B cell (primary cell): Measurements from ENCODE around the gene NUDT19. TPM values are rescaled to one million over a fixed set of nuclear protein-coding genes. Genes with fewer than 3 reads are reported as not detected.
"Not testable (repeated sequence)": the region's sequence is repeated elsewhere in the genome, so short reads cannot be mapped to it uniquely, and the experiment has no call there.

Experiments used
- ATAC-seq: fragments of 200-7000 bp; cut with Tn5 transposase; one replicate; pipeline ENCODE4 v1.10.0; 2021; ENCODE audit warnings: low read depth, mild to moderate bottlenecking, moderate number of reproducible peaks, moderate library complexity
- CTCF ChIA-PET: fragments of 350-600 bp; sonication (Branson Sonifier 250); formaldehyde crosslinking; loops from one replicate; lab custom pipeline; 2021; ENCODE audit warnings: antibody characterized with exemption, inconsistent platforms; lab: Charles Lee
- POLR2A ChIA-PET: fragments of 350-600 bp; sonication (Branson Sonifier 250); formaldehyde crosslinking; loops from one replicate; lab custom pipeline; 2021; ENCODE audit warnings: antibody characterized with exemption; lab: Charles Lee
- DNase-seq: peaks from one replicate; pipeline ENCODE4 v3.0.0; 2013
- H2AFZ ChIP-seq: 2 replicates; pipeline ENCODE4 v1.6.1; 2012; ENCODE audit warnings: mild to moderate bottlenecking, low read depth, low read length; ENCODE audit not compliant: insufficient read depth, poor library complexity, severe bottlenecking
- H3K27ac ChIP-seq, 2 donors: 1 replicate in 1 of 2; 2 replicates in 1 of 2; pipeline ENCODE4 v1.5.1; 2012 to 2013; ENCODE audit warnings: low read length in 2 of 2, mild to moderate bottlenecking in 2 of 2, moderate library complexity in 1 of 2
- H3K27me3 ChIP-seq, 4 experiments: fragments of 200-600 bp in 1 of 4; sonication (generic) in 1 of 4; replicated peaks in 1 of 4; 1 replicate in 2 of 4; 2 replicates in 2 of 4; pipeline versions ENCODE4 v1.6.1 to v1.7.0; 2013 to 2016; ENCODE audit warnings: low read length in 3 of 4, mild to moderate bottlenecking in 2 of 4, mixed read lengths in 1 of 4, moderate library complexity in 1 of 4; ENCODE audit not compliant: insufficient read depth in 4 of 4, control insufficient read depth in 3 of 4; ENCODE audit errors: control extremely low read depth in 1 of 4
- H3K36me3 ChIP-seq, 2 experiments: replicated peaks in 1 of 2; 1 replicate in 1 of 2; 2 replicates in 1 of 2; pipeline versions ENCODE4 v1.6.1 to v1.7.1; 2013; ENCODE audit warnings: low read length in 1 of 2; ENCODE audit not compliant: insufficient read depth in 2 of 2, control insufficient read depth in 1 of 2; ENCODE audit errors: control extremely low read depth in 1 of 2, extremely low read depth in 1 of 2
- H3K4me1 ChIP-seq, 2 donors: fragments of 200-600 bp in 1 of 2; sonication (generic) in 1 of 2; 1 replicate in 1 of 2; 2 replicates in 1 of 2; pipeline versions ENCODE4 v1.5.1 to v1.6.1; 2013 to 2017; ENCODE audit warnings: low read length in 2 of 2; ENCODE audit not compliant: control insufficient read depth in 2 of 2, insufficient read depth in 2 of 2
- H3K4me2 ChIP-seq: replicated peaks from 2 replicates; pipeline ENCODE3; 2012; ENCODE audit warnings: mild to moderate bottlenecking, low read depth, low read length; ENCODE audit not compliant: poor library complexity, severe bottlenecking
- H3K4me3 ChIP-seq, 5 experiments: fragments of 200-600 bp in 1 of 5; sonication (generic) in 1 of 5; 1 replicate in 3 of 5; 2 replicates in 2 of 5; pipeline versions ENCODE4 v1.5.1 to v1.7.0; 2011 to 2016; ENCODE audit warnings: low read length in 4 of 5, mild to moderate bottlenecking in 4 of 5, low read depth in 2 of 5, control low read depth in 1 of 5, moderate library complexity in 1 of 5; ENCODE audit not compliant: insufficient read depth in 1 of 5; ENCODE audit errors: control extremely low read depth in 1 of 5, extremely low read depth in 1 of 5
- H3K79me2 ChIP-seq: fragments of 200-600 bp; sonication (generic); one replicate; pipeline ENCODE4 v1.6.0; 2016; ENCODE audit warnings: low read length; ENCODE audit not compliant: control insufficient read depth, insufficient read depth
- H3K9ac ChIP-seq: fragments of 200-600 bp; sonication (generic); 2 replicates; pipeline ENCODE4 v1.6.1; 2017; ENCODE audit warnings: mild to moderate bottlenecking, low read length, moderate library complexity
- H3K9me3 ChIP-seq, 3 donors: one replicate each; pipeline versions ENCODE4 v1.6.1 to v1.7.1; 2013; ENCODE audit warnings: low read length in 2 of 3; ENCODE audit not compliant: control insufficient read depth in 2 of 3, insufficient read depth in 1 of 3; ENCODE audit errors: control extremely low read depth in 1 of 3
- H4K20me1 ChIP-seq: 2 replicates; pipeline ENCODE4 v1.6.0; 2012; ENCODE audit warnings: mild to moderate bottlenecking, low read length; ENCODE audit not compliant: insufficient read depth, control insufficient read depth, poor library complexity, severe bottlenecking
- H3K27ac Mint-ChIP-seq: one replicate; pipeline ENCODE4 v1.8.0; 2021; ENCODE audit warnings: mixed read lengths
- H3K27me3 Mint-ChIP-seq: one replicate; pipeline ENCODE4 v1.8.0; 2021; ENCODE audit warnings: mixed read lengths
- H3K4me1 Mint-ChIP-seq: one replicate; pipeline ENCODE4 v1.8.0; 2021; ENCODE audit warnings: mixed read lengths
- H3K4me3 Mint-ChIP-seq: one replicate; pipeline ENCODE4 v1.8.0; 2021; ENCODE audit warnings: mixed read lengths
- H3K9me3 Mint-ChIP-seq: one replicate; pipeline ENCODE4 v1.8.0; 2022; ENCODE audit warnings: mixed read lengths; ENCODE audit not compliant: insufficient read depth
- EZH2 ChIP-seq: IDR thresholded peaks from 2 replicates; pipeline ENCODE4 v1.6.1; 2012; ENCODE audit warnings: borderline replicate concordance, low read depth, mild to moderate bottlenecking, moderate library complexity, low read length; ENCODE audit not compliant: insufficient read depth, poor library complexity, severe bottlenecking
- WGBS: methylation state at CpG from one replicate; pipeline ENCODE4 v1.1.5; 2013; ENCODE audit warnings: missing lambda C conversion rate; ENCODE audit not compliant: insufficient coverage; 5-methylcytosine and 5-hydroxymethylcytosine counted together
- intact Hi-C: fragments of 100-400 bp; cut with micrococcal nuclease; formaldehyde crosslinking; loops from one replicate; pipeline ENCODE4 v1.10.0; 2022
- polyA plus RNA-seq: library from polyadenylated mRNA; depleted of rRNA; stranded (reverse); fragments of >200 nt; gene quantifications from 2 replicates; pipeline ENCODE4 v1.2.3, GENCODE V29; 2012
- total RNA-seq, 2 donors: library from RNA; stranded (reverse); fragments of 120-200 nt in 1 of 2; gene quantifications; 1 replicate in 1 of 2; 2 replicates in 1 of 2; pipeline versions ENCODE4 v1.2.3 to v1.2.4, GENCODE V29; 2013 to 2022
- TF ChIP-seq, protein P1 (sequence below): fragments of 200-600 bp; IDR thresholded peaks from one replicate; pipeline ENCODE4 v1.8.0; 2022; ENCODE audit warnings: antibody characterized with exemption, mild to moderate bottlenecking

NUDT19 gene
- total and polyA plus RNA-seq, 2 donors (not counting 1 experiment from before 2014, with no cell fraction given), result 3.6 to 7.1 TPM

DNA sequence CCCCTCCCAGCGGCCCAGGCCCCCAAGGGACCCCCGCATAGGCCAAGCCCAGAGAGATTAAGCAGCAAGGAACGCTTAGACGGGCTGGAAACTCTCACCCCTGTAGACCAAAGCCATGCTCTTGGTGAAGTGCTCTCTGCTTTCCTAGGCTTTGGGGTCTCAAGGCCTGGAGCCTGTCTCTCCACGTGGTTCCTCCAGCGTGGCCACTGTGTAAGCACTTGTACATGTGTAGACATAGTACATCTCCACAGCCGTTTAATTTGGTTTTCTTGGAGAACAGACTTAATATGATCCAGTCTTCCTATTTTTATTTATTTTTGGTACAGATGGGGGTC, 1.1 kb downstream of the NUDT19 start:
- DNase-seq, result no peak
- Histone ChIP-seq H2AFZ (peak overlapping the region; percentile 94), H3K4me3 (peak overlapping the region; percentile 3 to 77 (median 66)), H4K20me1 (peaks cover 13% of the 10 kb centered on the region), H3K4me2 (peak overlapping the region; percentile 89), H3K9me3 (peaks cover 0 to 4% (median 0%) of the 10 kb centered on the region in 3 donors), H3K9ac (peak overlapping the region; percentile 74), H3K27ac (peak overlapping the region in 1 of 2 donors; percentile 70), H3K36me3 (no peaks in the 10 kb centered on the region), H3K27me3 (no peaks in the 10 kb centered on the region), H3K4me1 (peaks cover 19 to 31% of the 10 kb centered on the region in 2 donors), H3K79me2 (peaks cover 43% of the 10 kb centered on the region)
- TF ChIP-seq, protein P1, sequence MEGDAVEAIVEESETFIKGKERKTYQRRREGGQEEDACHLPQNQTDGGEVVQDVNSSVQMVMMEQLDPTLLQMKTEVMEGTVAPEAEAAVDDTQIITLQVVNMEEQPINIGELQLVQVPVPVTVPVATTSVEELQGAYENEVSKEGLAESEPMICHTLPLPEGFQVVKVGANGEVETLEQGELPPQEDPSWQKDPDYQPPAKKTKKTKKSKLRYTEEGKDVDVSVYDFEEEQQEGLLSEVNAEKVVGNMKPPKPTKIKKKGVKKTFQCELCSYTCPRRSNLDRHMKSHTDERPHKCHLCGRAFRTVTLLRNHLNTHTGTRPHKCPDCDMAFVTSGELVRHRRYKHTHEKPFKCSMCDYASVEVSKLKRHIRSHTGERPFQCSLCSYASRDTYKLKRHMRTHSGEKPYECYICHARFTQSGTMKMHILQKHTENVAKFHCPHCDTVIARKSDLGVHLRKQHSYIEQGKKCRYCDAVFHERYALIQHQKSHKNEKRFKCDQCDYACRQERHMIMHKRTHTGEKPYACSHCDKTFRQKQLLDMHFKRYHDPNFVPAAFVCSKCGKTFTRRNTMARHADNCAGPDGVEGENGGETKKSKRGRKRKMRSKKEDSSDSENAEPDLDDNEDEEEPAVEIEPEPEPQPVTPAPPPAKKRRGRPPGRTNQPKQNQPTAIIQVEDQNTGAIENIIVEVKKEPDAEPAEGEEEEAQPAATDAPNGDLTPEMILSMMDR, result no peak
- TF ChIP-seq EZH2, result no peak
- WGBS, result 14% methylated on average over 4 of the region's 7 CpGs
- H3K4me3 Mint-ChIP-seq, result peak overlapping the region; percentile 91
- intact Hi-C loops, result loop anchor here (2.0 to 5.0 kb wide), 2 partner anchors 110 to 280 kb away; partner anchors contain the start of genes FAAP24 and PDCD5
- ChIA-PET CTCF (no interaction called here), POLR2A (no interaction called here)
- H3K27ac Mint-ChIP-seq, result peak overlapping the region; percentile 85
- no peaks in the 10 kb centered on the region for H3K27me3 Mint-ChIP-seq
- ATAC-seq, result no peak
- H3K4me1 Mint-ChIP-seq, result peaks cover 45% of the 10 kb centered on the region
- no peaks in the 10 kb centered on the region for H3K9me3 Mint-ChIP-seq

DNA sequence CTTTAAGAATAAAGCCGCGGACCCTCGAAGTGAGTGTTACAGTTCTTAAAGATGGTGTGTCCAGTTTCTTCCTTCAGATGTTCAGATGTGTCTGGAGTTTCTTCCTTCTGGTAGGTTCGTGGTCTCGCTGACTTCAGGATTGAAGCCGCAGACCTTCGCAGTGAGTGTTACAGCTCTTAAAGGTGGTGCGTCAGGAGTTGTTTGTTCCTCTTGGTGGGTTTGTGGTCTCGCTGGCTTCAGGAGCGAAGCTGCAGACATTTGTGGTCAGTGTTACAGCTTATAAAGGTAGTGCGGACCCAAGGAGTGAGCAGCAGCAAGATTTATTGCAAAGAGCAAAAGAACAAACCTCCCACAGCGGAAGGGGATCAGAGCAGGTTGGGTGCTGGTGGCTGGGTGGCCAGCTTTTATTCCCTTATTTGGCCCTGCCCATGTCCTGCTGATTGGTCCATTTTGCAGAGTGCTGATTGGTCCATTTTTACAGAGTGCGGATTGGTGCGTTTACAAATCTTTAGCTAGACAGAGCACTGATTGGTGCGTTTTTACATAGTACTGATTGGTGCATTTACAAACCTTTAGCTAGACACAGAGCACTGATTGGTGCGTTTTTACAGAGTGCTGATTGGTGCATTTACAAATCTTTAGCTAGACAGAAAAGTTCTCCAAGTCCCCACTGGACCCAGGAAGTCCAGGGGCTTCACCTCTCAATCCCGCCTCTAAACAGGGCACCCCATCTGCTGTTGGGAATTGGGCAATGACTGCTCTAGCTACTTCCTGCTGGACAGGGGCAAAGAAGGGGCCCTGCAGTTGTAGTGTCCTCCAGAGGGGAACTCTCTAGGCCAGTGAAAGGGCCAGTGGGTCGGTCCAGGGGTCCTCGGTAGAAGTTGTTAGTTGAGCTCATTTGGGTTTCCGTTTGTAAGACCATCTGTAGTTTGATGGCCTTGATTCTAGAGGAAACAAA, 1.8 kb downstream of the NUDT19 start:
- H3K36me3 ChIP-seq, H2AFZ ChIP-seq, CTCF ChIA-PET, H3K27me3 Mint-ChIP-seq, POLR2A ChIA-PET, H3K27me3 ChIP-seq, H3K9me3 ChIP-seq, H3K27ac ChIP-seq, H3K9me3 Mint-ChIP-seq, ATAC-seq: not testable (repeated sequence)
- H3K4me1 ChIP-seq, result peaks cover 19 to 31% of the 10 kb centered on the region in 2 donors
- Mint-ChIP-seq H3K4me1 (peaks cover 48% of the 10 kb centered on the region), H3K27ac (peak overlapping the region; percentile 85), H3K4me3 (peak overlapping the region; percentile 91)
- H3K4me2 ChIP-seq, result peak overlapping the region; percentile 89
- peak overlapping the region in 4 of 5 experiments; percentile 52 to 77 (median 68) for H3K4me3 ChIP-seq
- H4K20me1 ChIP-seq, result peaks cover 15% of the 10 kb centered on the region
- peaks cover 47% of the 10 kb centered on the region for H3K79me2 ChIP-seq
- WGBS, result 71% methylated on average over 13 of the region's 20 CpGs
- H3K9ac ChIP-seq, result peak overlapping the region; percentile 74
- intact Hi-C loops, result loop anchor here (2.0 to 5.0 kb wide), 2 partner anchors 111 to 279 kb away; partner anchors contain the start of genes FAAP24 and PDCD5
- DNase-seq, result peak; percentile 25

DNA sequence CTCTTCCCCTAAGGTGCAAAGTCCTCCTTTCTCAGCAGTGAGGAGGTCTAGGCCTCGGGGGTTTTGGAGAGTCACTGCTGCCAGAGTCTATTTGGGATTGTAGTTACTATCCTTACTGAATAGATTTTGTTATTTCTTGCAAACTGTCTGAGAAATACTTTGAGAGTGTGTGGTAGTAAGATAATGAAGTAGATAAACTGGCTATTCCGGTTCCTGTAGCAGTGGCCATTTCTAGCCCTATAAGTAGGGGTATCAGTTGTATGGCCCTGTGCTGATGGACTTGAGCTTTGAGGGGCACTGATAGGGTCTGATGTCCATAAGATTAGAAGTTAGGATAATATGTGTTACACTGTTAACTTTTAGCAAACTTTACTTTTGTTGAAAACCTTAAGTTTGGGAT, 2.7 kb downstream of the NUDT19 start:
- H3K4me3 ChIP-seq, POLR2A ChIA-PET, H3K9ac ChIP-seq, H3K27me3 Mint-ChIP-seq, H2AFZ ChIP-seq, DNase-seq, H3K9me3 ChIP-seq, H3K27me3 ChIP-seq, H3K36me3 ChIP-seq, H3K27ac ChIP-seq, ATAC-seq, H3K4me2 ChIP-seq, H3K9me3 Mint-ChIP-seq, CTCF ChIA-PET: not testable (repeated sequence)
- Histone ChIP-seq H3K4me1 (peaks cover 19 to 31% of the 10 kb centered on the region in 2 donors), H4K20me1 (peaks cover 15% of the 10 kb centered on the region), H3K79me2 (peaks cover 49% of the 10 kb centered on the region)
- Mint-ChIP-seq H3K4me1 (peaks cover 48% of the 10 kb centered on the region), H3K4me3 (peak overlapping the region; percentile 91), H3K27ac (peak overlapping the region; percentile 15)
- intact Hi-C loops, result loop anchor here (5.0 kb wide), 1 partner anchor 112 kb away; the partner anchor contains the start of gene PDCD5
- whole genome bisulfite sequencing, result 93% methylated on average over 1 of the region's 2 CpGs
